ENCODE results near the gene RSAD2.

The RSAD2 gene

GRCh38 chr2:6937582-6937981 lies 60.0 kb downstream of the RSAD2 start:
- Histone ChIP-seq H3K36me3 (ENCODE audit: low read length) (no peaks in the 10 kb centered on the region), H3K9me2 (replicated peaks; ENCODE audit: insufficient read depth, low read length) (no peaks in the 10 kb centered on the region), H3K27ac (ENCODE audit: low read depth, low read length) (no peak overlapping the region), H3K9ac (ENCODE audit: low read length) (no peak overlapping the region), H3K4me3 (ENCODE audit: insufficient read depth, low read length, poor library complexity, severe bottlenecking) (no peak overlapping the region), H4K20me1 (ENCODE audit: low read depth, low read length) (no peaks in the 10 kb centered on the region), H3K79me2 (ENCODE audit: insufficient read depth, low read length) (no peaks in the 10 kb centered on the region), H3K4me2 (ENCODE audit: low read depth, low read length, poor library complexity, severe bottlenecking) (no peak overlapping the region), H3K9me3 (ENCODE audit: insufficient read depth, low read length) (no peaks in the 10 kb centered on the region), H3K27me3 (ENCODE audit: low read length) (no peaks in the 10 kb centered on the region), H3F3A (ENCODE audit: insufficient read depth) (no peaks in the 10 kb centered on the region), H2AFZ (ENCODE audit: low read depth, low read length, severe bottlenecking) (no peak overlapping the region)
- TF ChIP-seq EZH2phosphoT487 (conservative IDR thresholded peaks at IDR 0.05; ENCODE audit: low read length) (no peak), CTCF (IDR thresholded peaks at IDR 0.05; ENCODE audit: insufficient read depth, low read length, poor library complexity, severe bottlenecking) (no peak)

GRCh38 chr2:6939071-6939470 lies 61.5 kb downstream of the RSAD2 start:
- H3K9me3 ChIP-seq (ENCODE audit: insufficient read depth, low read length), result no peaks in the 10 kb centered on the region

GRCh38 chr2:6940820-6941219 lies 63.2 kb downstream of the RSAD2 start:
- Histone ChIP-seq H3K9me3 (ENCODE audit: insufficient read depth, low read length) (no peaks in the 10 kb centered on the region), H3F3A (ENCODE audit: insufficient read depth) (no peaks in the 10 kb centered on the region), H2AFZ (ENCODE audit: low read depth, low read length, severe bottlenecking) (no peak overlapping the region), H3K27me3 (ENCODE audit: low read length) (no peaks in the 10 kb centered on the region), H3K27ac (ENCODE audit: low read depth, low read length) (no peak overlapping the region), H3K9ac (ENCODE audit: low read length) (no peak overlapping the region), H3K9me2 (replicated peaks; ENCODE audit: insufficient read depth, low read length) (no peaks in the 10 kb centered on the region), H3K36me3 (ENCODE audit: low read length) (no peaks in the 10 kb centered on the region), H3K4me2 (ENCODE audit: low read depth, low read length, poor library complexity, severe bottlenecking) (no peak overlapping the region), H3K79me2 (ENCODE audit: insufficient read depth, low read length) (no peaks in the 10 kb centered on the region), H4K20me1 (ENCODE audit: low read depth, low read length) (no peaks in the 10 kb centered on the region), H3K4me3 (ENCODE audit: insufficient read depth, low read length, poor library complexity, severe bottlenecking) (no peak overlapping the region)
- TF ChIP-seq EZH2phosphoT487 (conservative IDR thresholded peaks at IDR 0.05; ENCODE audit: low read length) (no peak), CTCF (IDR thresholded peaks at IDR 0.05; ENCODE audit: insufficient read depth, low read length, poor library complexity, severe bottlenecking) (no peak)

More at GRCh38 chr2:6939071-6939470, 61.5 kb downstream of the RSAD2 start:
- Histone ChIP-seq H3K9ac (ENCODE audit: low read length) (no peak overlapping the region), H3K79me2 (ENCODE audit: insufficient read depth, low read length) (no peaks in the 10 kb centered on the region), H3K4me3 (ENCODE audit: insufficient read depth, low read length, poor library complexity, severe bottlenecking) (no peak overlapping the region), H3F3A (ENCODE audit: insufficient read depth) (no peaks in the 10 kb centered on the region), H3K36me3 (ENCODE audit: low read length) (no peaks in the 10 kb centered on the region), H4K20me1 (ENCODE audit: low read depth, low read length) (no peaks in the 10 kb centered on the region), H3K27me3 (ENCODE audit: low read length) (no peaks in the 10 kb centered on the region), H3K4me2 (ENCODE audit: low read depth, low read length, poor library complexity, severe bottlenecking) (no peak overlapping the region), H3K9me2 (replicated peaks; ENCODE audit: insufficient read depth, low read length) (no peaks in the 10 kb centered on the region), H2AFZ (ENCODE audit: low read depth, low read length, severe bottlenecking) (no peak overlapping the region), H3K27ac (ENCODE audit: low read depth, low read length) (no peak overlapping the region)
- no peak for TF ChIP-seq CTCF (IDR thresholded peaks at IDR 0.05; ENCODE audit: insufficient read depth, low read length, poor library complexity, severe bottlenecking)
- no peak for TF ChIP-seq EZH2phosphoT487 (conservative IDR thresholded peaks at IDR 0.05; ENCODE audit: low read length)
